GM18519 (cell line): ENCODE results near the gene HS3ST3A1.

Experiments
- ATAC-seq: cut with Tn5 transposase; IDR thresholded peaks from one replicate; pipeline ENCODE4 v1.9.1; 2021; ENCODE audit warnings: mild to moderate bottlenecking, moderate library complexity; ENCODE audit not compliant: unreplicated experiment, low FRiP score

HS3ST3A1 gene

GRCh38 chr17:13541032-13541480 lies 60.7 kb downstream of the HS3ST3A1 start:
- ATAC-seq: no peak

GRCh38 chr17:13540546-13540945 lies 61.2 kb downstream of the HS3ST3A1 start:
- ATAC-seq: no peak

DNA sequence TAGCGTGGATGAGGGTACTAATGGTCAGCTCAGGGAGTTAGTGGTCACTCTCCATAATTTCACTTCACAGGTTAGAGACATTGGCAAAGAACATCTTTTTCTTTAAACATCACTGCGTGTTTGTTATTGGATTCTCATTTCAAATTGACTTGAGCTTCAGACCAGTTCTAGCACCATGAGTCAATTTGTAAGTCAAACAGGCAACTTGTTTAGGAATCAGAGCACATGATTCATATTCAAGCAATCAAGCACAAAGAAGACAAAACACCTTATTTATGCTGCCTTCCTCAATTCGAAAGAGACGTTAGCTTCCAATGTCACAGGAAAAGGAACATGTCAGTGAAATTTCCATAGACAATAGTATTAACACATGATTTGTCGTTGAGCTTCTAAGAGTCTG lies 62.3 kb downstream of the HS3ST3A1 start:
- no peak for ATAC-seq

DNA sequence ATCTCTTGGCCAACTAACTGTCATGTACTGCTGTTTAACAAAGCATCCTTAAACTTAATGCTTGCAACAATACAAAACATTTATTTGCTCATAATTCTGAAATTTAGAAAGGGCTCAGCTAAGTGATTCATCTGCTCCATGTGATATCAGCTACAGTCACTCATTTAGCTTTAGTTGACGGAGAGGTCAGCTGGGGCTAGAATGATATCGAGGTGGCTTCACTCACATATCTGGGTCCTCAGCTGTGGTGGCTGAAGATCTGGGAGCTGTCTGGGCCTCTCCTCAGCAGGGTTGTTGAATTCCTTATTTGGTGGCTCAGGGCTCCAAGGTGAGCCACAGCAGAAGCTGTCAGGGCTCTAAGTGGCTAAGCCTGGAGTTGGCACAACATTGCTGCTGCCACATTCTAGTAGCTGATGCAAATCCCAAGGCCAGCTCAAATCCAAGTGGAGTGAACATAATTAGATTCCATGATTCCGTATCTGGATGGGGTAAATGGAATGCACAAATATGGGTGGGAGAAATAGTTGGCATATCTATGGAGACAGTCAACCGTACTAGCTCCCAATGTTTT lies 62.8 kb downstream of the HS3ST3A1 start:
- ATAC-seq: no peak

DNA sequence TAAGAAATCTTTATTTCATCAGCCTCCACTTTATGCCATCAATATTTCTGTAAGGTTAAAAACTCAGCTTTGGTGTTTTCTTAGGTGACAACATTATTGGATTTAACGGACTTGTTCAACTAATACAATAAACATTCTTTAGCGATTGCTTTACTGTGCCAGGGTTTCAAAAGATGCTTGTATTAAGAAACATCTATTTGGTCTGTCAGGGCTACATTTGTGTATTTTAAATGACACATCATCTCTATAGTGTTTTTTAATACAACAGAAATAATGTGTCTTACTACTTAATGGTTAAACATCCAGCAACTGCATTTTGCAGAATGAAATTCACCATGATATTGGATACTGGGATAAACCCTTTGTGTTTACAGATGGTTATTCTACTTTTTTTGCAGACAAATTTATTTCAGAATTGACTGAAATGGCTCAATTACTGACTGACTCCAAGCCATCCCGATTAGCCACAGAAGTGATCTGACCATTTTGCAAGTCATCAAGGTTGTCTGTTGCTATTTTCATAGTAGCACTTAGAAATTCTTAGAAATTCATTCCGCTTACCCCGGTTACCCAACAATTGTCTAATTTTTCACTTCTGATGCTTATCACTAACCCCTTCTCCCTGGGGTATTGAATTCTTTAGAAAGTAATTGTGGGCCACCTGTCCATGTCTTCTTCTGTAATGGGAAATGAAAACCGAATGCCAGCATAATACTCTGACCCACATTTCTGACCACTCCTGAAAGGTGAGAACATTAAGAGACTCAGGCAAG lies 63.7 kb downstream of the HS3ST3A1 start:
- ATAC-seq: no peak

DNA sequence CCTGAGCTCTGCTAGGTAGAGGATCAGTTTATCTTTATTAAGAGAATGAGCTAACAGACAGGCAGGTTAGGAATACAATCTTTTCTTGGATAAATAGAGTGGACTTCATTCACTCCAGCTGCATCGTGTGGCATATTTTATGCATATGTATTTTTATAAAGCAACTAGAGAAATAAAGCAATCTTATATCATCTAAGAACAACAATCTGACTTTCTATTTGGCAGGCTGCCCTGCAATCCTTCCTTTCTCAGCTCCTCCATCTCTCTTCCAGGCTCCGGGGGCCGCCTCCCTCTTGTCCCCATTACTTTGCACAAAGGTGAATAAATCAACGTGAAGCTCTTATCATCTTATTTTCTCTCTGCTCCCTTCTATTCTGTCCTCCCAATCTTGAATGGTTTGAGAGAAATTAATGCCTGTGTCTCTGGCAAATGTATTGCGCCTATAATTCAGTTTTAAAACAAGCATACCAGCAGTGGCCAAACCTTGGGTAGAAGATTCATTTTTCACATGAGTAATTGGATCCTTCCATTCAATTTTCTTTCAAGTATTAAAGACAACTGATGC lies 64.5 kb downstream of the HS3ST3A1 start:
- no peak for ATAC-seq

DNA sequence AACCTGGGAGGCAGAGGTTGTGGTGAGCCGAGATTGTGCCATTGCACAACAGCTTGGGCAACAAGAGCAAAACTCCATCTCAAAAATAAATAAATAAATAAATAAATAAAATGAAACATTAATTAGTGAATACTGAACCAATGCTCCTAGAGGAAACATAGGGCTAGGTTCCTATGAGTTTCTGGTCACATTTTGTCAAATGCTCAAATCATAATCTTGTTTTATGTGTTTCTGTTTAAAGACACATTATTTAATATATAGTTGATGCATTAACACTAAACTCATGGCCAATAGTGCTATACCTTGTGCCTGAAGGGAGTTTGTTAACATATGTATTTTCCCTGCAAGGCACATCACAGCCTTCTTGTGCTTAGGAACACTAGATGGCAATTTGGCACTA lies 66.8 kb downstream of the HS3ST3A1 start:
- ATAC-seq: no peak

DNA sequence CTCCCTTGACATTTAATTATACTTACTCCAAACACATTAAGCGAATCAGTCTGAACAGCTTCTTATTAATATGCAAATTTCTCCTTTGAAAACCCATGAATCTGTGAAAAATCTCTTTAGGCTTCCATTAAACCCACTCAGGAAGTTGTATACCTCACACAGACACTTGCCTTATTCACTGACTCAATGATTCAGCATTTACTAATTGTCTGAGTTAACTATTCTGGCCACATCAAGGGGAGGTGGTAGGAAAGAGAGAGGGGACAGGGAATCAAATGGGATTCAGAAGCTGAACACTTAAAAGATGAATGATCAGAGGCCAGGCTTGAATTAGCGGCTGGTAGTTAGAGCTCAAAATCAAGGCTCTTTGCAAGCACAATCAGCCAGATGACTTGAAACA lies 70.0 kb downstream of the HS3ST3A1 start:
- ATAC-seq: no peak

GRCh38 chr17:13525876-13526275 lies 75.9 kb downstream of the HS3ST3A1 start:
- ATAC-seq: no peak

GRCh38 chr17:13523164-13523563 lies 78.6 kb downstream of the HS3ST3A1 start:
- no peak for ATAC-seq

GRCh38 chr17:13522749-13523148 lies 79.0 kb downstream of the HS3ST3A1 start:
- ATAC-seq: no peak

- ATAC-seq: no peak
Measured at GRCh38 chr17:13521784-13522183, 79.9 kb downstream of the HS3ST3A1 start.

DNA sequence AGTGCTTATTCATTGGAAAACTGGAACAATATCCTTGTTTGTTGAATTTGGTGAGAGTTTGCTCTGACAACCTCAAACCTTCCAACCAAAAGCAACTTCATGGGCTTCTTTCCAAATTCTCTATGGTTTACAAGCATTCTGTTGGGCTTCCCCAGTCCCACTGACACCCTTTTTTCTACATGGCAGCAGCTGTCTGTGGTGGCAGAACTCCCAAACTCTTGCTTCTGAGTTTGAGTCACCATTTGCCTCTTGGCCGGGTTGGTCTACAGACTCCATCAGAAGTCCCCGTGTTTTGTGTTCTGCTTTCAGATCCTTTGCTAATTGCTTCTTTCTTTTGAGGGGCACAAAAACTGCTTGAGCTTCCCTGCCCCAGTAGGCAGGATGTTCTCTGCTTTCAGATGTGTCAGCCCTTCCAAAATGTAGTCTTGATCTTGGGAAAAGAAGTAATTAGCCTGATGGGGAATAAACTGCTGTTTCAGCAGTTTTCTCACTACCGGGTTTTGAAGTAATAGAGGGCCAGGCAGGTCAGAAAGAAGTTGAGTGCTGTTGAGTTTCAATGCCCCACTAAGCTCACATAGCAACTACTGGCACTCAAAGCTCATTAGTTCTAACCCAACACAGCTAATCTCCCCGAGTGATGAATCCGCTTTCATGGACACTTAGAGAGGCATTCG lies 80.7 kb downstream of the HS3ST3A1 start:
- ATAC-seq: no peak

DNA sequence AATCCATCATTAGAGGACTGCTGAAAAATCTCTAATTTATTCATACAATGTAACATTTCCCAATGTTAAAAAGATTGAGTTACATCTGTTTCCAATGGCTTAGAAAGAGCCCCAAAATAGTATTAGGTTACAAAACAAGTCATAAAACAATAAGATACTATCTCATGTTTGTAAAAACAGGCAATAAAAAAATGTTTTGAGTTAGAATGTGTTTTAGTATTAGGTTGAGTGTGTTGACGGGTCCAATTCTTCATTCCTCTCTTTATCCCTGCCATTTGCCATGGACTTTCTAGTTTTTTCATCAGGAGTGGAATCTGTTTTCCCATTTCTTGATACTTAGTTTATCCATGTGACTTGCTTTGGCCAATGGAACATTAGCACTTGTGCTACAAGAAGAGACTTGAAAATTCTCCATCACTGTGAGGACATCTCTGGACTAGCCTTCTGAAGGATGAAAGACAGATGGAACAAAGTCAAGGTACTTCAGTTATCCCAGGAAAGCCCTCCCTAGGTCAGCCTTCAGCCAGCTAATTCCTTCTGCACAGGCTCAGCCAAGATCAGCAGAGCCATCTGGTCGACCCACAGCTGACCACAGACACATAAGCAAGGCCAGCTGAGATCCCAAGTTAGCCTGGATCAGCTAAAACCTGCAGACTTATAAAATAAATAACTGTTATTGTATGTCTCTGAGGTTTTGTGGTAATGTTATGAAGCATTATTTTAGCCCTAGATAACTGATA lies 83.3 kb downstream of the HS3ST3A1 start:
- no peak for ATAC-seq

DNA sequence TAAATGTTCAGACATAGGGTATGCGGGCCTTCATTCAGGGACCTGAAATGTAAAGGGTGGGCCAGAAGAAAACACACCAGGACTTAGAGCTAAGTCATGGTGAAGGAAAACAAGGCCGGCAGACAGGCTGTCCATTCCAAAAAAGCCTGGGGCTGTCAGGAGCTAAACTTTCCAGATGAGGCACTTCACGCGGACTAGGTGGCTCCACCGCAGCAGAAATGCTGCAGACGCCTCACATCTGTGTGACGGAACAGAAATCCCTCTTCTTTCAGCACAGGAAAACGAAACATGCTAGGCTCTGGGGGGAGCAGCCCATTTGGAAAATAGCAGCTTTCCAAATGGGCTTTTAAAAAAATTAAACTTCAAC lies 88.7 kb downstream of the HS3ST3A1 start:
- ATAC-seq: no peak

DNA sequence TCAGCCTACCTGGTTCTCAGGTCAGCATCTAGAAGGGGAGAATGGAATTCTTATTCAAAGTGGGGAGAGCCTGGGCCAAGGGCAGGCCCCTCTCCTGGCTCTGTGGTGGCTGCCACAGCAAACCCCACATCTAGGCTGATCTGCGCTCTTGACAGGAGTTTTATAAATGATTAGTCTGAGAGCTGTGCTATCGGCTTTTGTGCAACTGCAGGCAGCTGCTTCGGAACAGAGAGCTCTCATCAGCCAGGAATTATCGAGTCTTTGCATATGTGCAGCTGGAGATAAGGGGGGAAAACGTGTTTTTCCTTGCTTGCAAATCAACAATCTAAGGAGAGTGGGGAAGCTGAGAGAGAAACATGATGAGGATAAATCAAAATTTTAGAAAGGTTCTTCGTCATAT lies 91.7 kb downstream of the HS3ST3A1 start:
- no peak for ATAC-seq

DNA sequence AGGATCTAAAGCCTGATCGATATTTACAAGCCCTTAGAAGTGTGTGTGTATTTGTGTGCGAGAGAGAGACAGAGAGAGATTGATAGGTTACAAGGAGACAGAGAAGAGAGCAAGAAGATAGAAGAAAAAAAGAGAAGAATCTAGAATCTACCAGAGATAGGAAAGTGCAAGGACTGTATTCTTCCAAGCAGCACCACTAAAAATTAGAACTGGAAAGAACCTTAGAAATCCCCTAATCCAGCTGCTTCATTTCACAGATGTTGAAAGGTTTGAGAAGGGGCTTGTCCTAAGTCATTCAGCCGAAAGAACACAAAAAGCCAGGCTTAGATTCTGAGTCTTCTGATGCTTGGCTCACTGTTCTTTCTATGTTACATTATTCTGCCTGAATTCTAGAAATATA lies 92.2 kb downstream of the HS3ST3A1 start:
- ATAC-seq: no peak

DNA sequence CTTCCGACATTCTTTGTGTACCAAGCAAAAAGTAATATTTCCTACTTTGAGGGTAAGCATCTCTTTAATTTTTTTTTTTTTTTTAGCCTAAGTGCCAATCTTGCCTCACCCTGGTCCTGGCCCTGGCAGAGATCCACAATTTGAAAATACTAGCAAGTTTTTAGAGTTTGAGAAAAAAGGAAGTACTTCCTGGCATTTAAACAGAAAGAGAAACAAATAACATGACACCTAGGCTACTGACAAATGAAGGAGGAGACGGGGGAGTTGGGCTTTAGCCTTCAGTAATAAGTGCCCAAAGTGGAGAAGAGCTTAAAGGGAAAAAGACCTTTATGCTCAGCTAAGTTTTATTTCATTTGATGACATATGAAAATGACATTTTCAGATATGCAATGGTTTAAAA lies 92.8 kb downstream of the HS3ST3A1 start:
- no peak for ATAC-seq

- no peak for ATAC-seq
Measured at GRCh38 chr17:13503526-13503925, 98.2 kb downstream of the HS3ST3A1 start.

DNA sequence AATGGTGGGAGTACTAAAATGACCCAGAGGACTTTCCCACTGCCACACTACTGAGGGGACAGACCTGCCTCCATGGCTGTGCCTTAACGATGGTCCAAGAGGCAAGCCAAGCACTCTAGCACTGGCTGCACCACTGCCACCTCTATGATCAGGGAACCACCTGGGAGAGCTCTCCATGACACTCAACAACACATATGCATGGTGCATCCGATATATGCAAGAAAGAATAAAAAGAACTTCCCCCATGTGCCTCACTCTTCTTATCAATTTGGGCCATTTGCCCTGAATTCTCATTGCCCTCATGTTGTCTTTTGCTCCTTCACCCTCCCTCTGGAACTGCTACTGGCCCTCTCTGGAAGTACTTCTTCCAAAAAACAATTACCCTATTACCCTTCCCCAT lies 99.5 kb downstream of the HS3ST3A1 start:
- no peak for ATAC-seq

- ATAC-seq: no peak
Measured at GRCh38 chr17:13500947-13501346, 100.8 kb downstream of the HS3ST3A1 start.
